HCT116 (cell line): ENCODE results near the gene ELMOD3.

ENCODE experiments used
- EZH2phosphoT487 ChIP-seq: fragments of 200-600 bp; IDR thresholded peaks from 2 replicates; pipeline ENCODE4 v1.6.1; 2018; ENCODE audit warnings: antibody characterized with exemption, borderline replicate concordance
- POLR2A ChIP-seq: IDR thresholded peaks from 2 replicates; pipeline ENCODE4 v1.7.0; 2011; ENCODE audit warnings: borderline replicate concordance; ENCODE audit not compliant: insufficient read depth, insufficient read length; ENCODE audit errors: extremely low read depth
- POLR2AphosphoS5 ChIP-seq: IDR thresholded peaks from 2 replicates; pipeline ENCODE4 v1.6.1; 2011; ENCODE audit warnings: mild to moderate bottlenecking, low read depth, low read length, moderate library complexity
- YY1 ChIP-seq: IDR thresholded peaks from 2 replicates; pipeline ENCODE4 v1.6.1; 2011; ENCODE audit warnings: low read length, low read depth, moderate library complexity, mild to moderate bottlenecking; ENCODE audit not compliant: insufficient replicate concordance; ENCODE audit errors: extremely low read depth
- TF ChIP-seq, protein P1 (sequence below), 3 experiments: fragments of 200-600 bp in 1 of 3; sonication (generic) in 1 of 3; IDR thresholded peaks in 2 of 3; conservative IDR thresholded peaks in 1 of 3; 2 replicates each; pipeline ENCODE4 v1.5.1; 2012 to 2017; ENCODE audit warnings: low read depth in 2 of 3, low read length in 2 of 3, antibody characterized with exemption in 1 of 3, borderline replicate concordance in 1 of 3, control low read depth in 1 of 3, mild to moderate bottlenecking in 1 of 3, mixed read lengths in 1 of 3, mixed run types in 1 of 3, moderate library complexity in 1 of 3; ENCODE audit not compliant: insufficient read depth in 1 of 3
- TF ChIP-seq, protein P2 (sequence below): IDR thresholded peaks from 2 replicates; pipeline ENCODE4 v1.6.1; 2011; ENCODE audit warnings: mild to moderate bottlenecking, low read length, moderate library complexity; ENCODE audit not compliant: insufficient replicate concordance; ENCODE audit errors: extremely low read depth

DNA sequence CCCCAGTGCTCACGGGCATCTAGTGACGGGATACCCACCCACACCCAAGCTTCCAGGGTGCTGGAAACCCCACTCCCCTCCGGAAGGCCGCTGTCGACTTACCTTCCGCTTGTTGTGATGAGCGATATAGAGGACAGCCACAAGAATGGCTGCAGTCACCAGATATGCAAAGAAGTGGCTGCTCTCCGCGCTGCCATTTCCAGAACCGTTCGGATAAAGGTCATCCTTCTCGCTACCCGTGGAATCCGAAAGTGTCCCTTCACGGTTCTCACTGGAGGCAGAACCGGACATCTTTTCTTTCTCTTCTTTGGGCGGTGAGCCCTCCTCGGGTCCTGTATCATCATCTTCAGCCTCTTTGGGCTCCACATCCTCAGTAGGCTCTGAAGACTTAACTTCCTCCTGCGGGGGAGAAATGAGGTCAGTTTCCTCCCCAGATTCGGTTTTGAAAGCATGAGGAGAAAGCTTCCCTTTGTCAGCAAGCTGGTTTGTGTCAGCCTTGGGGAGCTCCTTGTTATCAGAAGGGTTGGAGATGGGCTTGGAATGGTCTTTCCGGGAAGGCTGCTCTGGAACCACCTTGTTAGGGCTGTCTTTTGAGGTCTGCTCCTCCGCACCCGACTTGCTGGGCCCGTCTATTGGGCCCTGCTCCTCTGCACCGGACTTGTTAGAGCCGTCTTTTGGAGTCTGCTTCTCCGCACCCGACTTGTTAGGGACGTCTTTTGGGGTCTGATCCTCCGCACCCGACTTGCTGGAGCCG is 28.0 kb upstream of the ELMOD3 start:
- TF ChIP-seq POLR2A (no peak), EZH2phosphoT487 (no peak), YY1 (no peak), POLR2AphosphoS5 (no peak)
- TF ChIP-seq, protein P1, sequence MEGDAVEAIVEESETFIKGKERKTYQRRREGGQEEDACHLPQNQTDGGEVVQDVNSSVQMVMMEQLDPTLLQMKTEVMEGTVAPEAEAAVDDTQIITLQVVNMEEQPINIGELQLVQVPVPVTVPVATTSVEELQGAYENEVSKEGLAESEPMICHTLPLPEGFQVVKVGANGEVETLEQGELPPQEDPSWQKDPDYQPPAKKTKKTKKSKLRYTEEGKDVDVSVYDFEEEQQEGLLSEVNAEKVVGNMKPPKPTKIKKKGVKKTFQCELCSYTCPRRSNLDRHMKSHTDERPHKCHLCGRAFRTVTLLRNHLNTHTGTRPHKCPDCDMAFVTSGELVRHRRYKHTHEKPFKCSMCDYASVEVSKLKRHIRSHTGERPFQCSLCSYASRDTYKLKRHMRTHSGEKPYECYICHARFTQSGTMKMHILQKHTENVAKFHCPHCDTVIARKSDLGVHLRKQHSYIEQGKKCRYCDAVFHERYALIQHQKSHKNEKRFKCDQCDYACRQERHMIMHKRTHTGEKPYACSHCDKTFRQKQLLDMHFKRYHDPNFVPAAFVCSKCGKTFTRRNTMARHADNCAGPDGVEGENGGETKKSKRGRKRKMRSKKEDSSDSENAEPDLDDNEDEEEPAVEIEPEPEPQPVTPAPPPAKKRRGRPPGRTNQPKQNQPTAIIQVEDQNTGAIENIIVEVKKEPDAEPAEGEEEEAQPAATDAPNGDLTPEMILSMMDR (IDR thresholded peaks at IDR 0.05 in 2 of 3, conservative IDR thresholded peaks at IDR 0.05 in 1 of 3; ENCODE audit: borderline replicate concordance in 1 of 3, insufficient read depth in 1 of 3, low read depth in 2 of 3, low read length in 2 of 3), result no peak
- TF ChIP-seq, protein P2, sequence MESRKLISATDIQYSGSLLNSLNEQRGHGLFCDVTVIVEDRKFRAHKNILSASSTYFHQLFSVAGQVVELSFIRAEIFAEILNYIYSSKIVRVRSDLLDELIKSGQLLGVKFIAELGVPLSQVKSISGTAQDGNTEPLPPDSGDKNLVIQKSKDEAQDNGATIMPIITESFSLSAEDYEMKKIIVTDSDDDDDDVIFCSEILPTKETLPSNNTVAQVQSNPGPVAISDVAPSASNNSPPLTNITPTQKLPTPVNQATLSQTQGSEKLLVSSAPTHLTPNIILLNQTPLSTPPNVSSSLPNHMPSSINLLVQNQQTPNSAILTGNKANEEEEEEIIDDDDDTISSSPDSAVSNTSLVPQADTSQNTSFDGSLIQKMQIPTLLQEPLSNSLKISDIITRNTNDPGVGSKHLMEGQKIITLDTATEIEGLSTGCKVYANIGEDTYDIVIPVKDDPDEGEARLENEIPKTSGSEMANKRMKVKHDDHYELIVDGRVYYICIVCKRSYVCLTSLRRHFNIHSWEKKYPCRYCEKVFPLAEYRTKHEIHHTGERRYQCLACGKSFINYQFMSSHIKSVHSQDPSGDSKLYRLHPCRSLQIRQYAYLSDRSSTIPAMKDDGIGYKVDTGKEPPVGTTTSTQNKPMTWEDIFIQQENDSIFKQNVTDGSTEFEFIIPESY, result no peak
